Loucy (cell line): Measurements from ENCODE around the gene COL23A1.

Source experiments
- H2AFZ ChIP-seq: fragments of 200-600 bp; sonication (generic); 2 replicates; pipeline ENCODE4 v1.6.0; 2016; ENCODE audit warnings: antibody characterized with exemption, mild to moderate bottlenecking, low read length, moderate library complexity
- H3F3A ChIP-seq: fragments of 200-600 bp; 2 replicates; pipeline ENCODE4 v1.6.0; 2016; ENCODE audit warnings: antibody characterized with exemption, low read depth, mild to moderate bottlenecking
- H3K27me3 ChIP-seq: fragments of 200-600 bp; sonication (generic); 2 replicates; pipeline ENCODE4 v1.6.1; 2014; ENCODE audit warnings: low read length, mild to moderate bottlenecking; ENCODE audit not compliant: insufficient read depth, poor library complexity, severe bottlenecking
- H3K36me3 ChIP-seq: fragments of 200-600 bp; sonication (generic); 2 replicates; pipeline ENCODE4 v1.6.1; 2016; ENCODE audit warnings: low read length; ENCODE audit not compliant: insufficient read depth
- H3K4me1 ChIP-seq: fragments of 200-600 bp; sonication (generic); 2 replicates; pipeline ENCODE4 v1.5.1; 2014; ENCODE audit warnings: low read length, mild to moderate bottlenecking; ENCODE audit not compliant: insufficient read depth, poor library complexity, severe bottlenecking
- H3K4me2 ChIP-seq: fragments of 200-600 bp; sonication (generic); 2 replicates; pipeline ENCODE4 v1.6.0; 2014; ENCODE audit warnings: antibody characterized with exemption, low read length, low read depth, mild to moderate bottlenecking; ENCODE audit not compliant: poor library complexity, severe bottlenecking
- H3K4me3 ChIP-seq: fragments of 200-600 bp; sonication (generic); 2 replicates; pipeline ENCODE4 v1.5.1; 2014; ENCODE audit warnings: low read length, mild to moderate bottlenecking, mixed read lengths; ENCODE audit not compliant: poor library complexity, severe bottlenecking
- H3K79me2 ChIP-seq: fragments of 200-600 bp; sonication (generic); 2 replicates; pipeline ENCODE4 v1.6.1; 2014; ENCODE audit warnings: low read length; ENCODE audit not compliant: insufficient read depth
- H3K9ac ChIP-seq: fragments of 200-600 bp; sonication (generic); 2 replicates; pipeline ENCODE4 v1.6.0; 2014; ENCODE audit warnings: mild to moderate bottlenecking, low read depth, low read length, moderate library complexity; ENCODE audit not compliant: poor library complexity, severe bottlenecking
- H3K9me2 ChIP-seq: fragments of 200-600 bp; sonication (generic); replicated peaks from 2 replicates; pipeline ENCODE4 v1.6.1; 2016; ENCODE audit warnings: low read depth, low read length, mixed read lengths
- H3K9me3 ChIP-seq: fragments of 200-600 bp; sonication (generic); 2 replicates; pipeline ENCODE4 v1.6.1; 2014; ENCODE audit warnings: mild to moderate bottlenecking, antibody characterized with exemption, low read length, low read depth; ENCODE audit not compliant: insufficient read depth
- H4K20me1 ChIP-seq: fragments of 200-600 bp; sonication (generic); 2 replicates; pipeline ENCODE4 v1.6.0; 2014; ENCODE audit warnings: antibody characterized with exemption, low read length, mild to moderate bottlenecking; ENCODE audit not compliant: insufficient read depth, poor library complexity, severe bottlenecking
- CTCF ChIP-seq: fragments of 200-600 bp; sonication (generic); conservative IDR thresholded peaks from 2 replicates; pipeline ENCODE4 v1.5.1; 2014; ENCODE audit warnings: mild to moderate bottlenecking, antibody characterized with exemption, low read length
- EZH2phosphoT487 ChIP-seq: fragments of 200-600 bp; IDR thresholded peaks from 2 replicates; pipeline ENCODE4 v1.6.1; 2018; ENCODE audit warnings: antibody characterized with exemption, mild to moderate bottlenecking, moderate library complexity, borderline replicate concordance

The COL23A1 gene

DNA sequence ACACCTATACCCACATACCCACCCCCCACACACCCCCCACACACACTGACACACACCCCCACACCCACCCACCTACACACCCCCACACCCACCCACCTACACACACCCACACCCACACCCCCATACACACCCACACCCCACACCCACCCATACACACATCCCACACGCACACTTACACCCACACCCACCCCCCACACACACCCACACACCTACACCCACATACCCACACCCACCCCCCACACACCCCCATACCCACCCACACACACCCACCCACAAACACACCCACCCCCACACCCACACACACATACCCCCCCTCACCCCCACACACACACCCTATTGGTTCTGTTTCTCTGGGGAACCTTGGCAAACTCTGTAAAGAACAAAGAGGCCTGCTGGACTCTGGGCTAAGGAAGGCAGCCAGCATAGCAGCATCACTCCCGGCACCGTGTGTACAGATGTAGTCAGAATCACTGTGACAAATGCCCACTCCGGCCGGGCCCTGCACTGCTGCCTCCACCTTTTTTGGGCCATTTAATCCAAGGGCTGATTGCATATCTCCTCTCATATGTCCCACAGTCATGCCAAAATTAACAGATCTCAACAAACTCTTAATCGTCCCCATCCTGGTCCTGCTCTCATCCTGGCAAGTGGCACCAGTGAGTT lies 42.3 kb downstream of the COL23A1 start:
- H3K9me2 ChIP-seq: no peaks in the 10 kb centered on the region
- H3F3A ChIP-seq: no peaks in the 10 kb centered on the region
- H3K4me3 ChIP-seq: no peak overlapping the region
- H3K79me2 ChIP-seq: no peaks in the 10 kb centered on the region
- H3K27me3 ChIP-seq: no peaks in the 10 kb centered on the region
- H3K9ac ChIP-seq: no peak overlapping the region
- no peak overlapping the region for H2AFZ ChIP-seq
- TF ChIP-seq CTCF (no peak), EZH2phosphoT487 (no peak)
- no peak overlapping the region for H3K4me2 ChIP-seq
- no peaks in the 10 kb centered on the region for H4K20me1 ChIP-seq
- no peaks in the 10 kb centered on the region for H3K36me3 ChIP-seq
- H3K9me3 ChIP-seq: no peaks in the 10 kb centered on the region
- no peaks in the 10 kb centered on the region for H3K4me1 ChIP-seq

- H3K79me2 ChIP-seq: no peaks in the 10 kb centered on the region
- H3F3A ChIP-seq: no peaks in the 10 kb centered on the region
- no peaks in the 10 kb centered on the region for H3K4me1 ChIP-seq
- no peak for TF ChIP-seq EZH2phosphoT487
- TF ChIP-seq CTCF: no peak
- no peaks in the 10 kb centered on the region for H3K9me2 ChIP-seq
- H3K4me3 ChIP-seq: no peak overlapping the region
- H2AFZ ChIP-seq: no peak overlapping the region
- H3K9ac ChIP-seq: no peak overlapping the region
- H3K36me3 ChIP-seq: no peaks in the 10 kb centered on the region
- H3K4me2 ChIP-seq: no peak overlapping the region
- no peaks in the 10 kb centered on the region for H3K27me3 ChIP-seq
- no peaks in the 10 kb centered on the region for H4K20me1 ChIP-seq
- no peaks in the 10 kb centered on the region for H3K9me3 ChIP-seq
Observed at GRCh38 chr5:178547052-178547666, 43.0 kb downstream of the COL23A1 start.

DNA sequence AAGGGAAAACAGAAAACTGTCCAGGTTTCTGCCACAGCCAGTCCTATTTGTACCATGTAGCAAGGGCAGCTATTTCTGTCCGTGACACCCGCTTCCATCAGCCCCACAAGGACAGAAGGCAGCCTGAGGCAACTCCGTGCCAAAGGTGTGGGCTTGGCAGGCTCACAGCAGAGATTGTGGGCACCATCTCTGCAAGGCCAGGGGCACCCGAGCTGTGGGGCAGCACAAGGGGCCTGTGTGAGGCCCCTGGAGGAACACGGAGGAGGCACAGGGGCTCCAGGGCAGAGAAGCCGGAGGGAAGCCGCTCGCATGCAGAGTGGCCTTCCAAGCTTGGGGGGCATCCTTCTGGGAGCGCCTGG lies 43.5 kb downstream of the COL23A1 start:
- no peaks in the 10 kb centered on the region for H3K36me3 ChIP-seq
- H3K9me3 ChIP-seq: no peaks in the 10 kb centered on the region
- no peaks in the 10 kb centered on the region for H3K79me2 ChIP-seq
- H3K9me2 ChIP-seq: no peaks in the 10 kb centered on the region
- no peak overlapping the region for H3K4me3 ChIP-seq
- TF ChIP-seq EZH2phosphoT487 (no peak), CTCF (no peak)
- no peaks in the 10 kb centered on the region for H3K27me3 ChIP-seq
- H3K4me1 ChIP-seq: no peaks in the 10 kb centered on the region
- H4K20me1 ChIP-seq: no peaks in the 10 kb centered on the region
- no peaks in the 10 kb centered on the region for H3F3A ChIP-seq
- no peak overlapping the region for H3K4me2 ChIP-seq
- no peak overlapping the region for H2AFZ ChIP-seq
- H3K9ac ChIP-seq: no peak overlapping the region
